Smooth muscle cell (in vitro differentiated cells): ENCODE results near the gene HSDL2. TPM values are rescaled to one million over a fixed set of nuclear protein-coding genes. Genes with fewer than 3 reads are reported as not detected.

ENCODE experiments used
- DNase-seq: peaks from one replicate; lab custom pipeline; 2025; ENCODE audit not compliant: unreplicated experiment; lab: John Stamatoyannopoulos, UW
- H2AFZ ChIP-seq: fragments of 200-600 bp; sonication (generic); 2 replicates; pipeline ENCODE4 v1.6.0; 2016; ENCODE audit warnings: antibody characterized with exemption, low read depth, mild to moderate bottlenecking
- H3F3A ChIP-seq: fragments of 200-600 bp; sonication (generic); 2 replicates; pipeline ENCODE4 v1.6.0; 2017; ENCODE audit warnings: antibody characterized with exemption, low read depth
- H3K27ac ChIP-seq: fragments of 200-600 bp; sonication (generic); 2 replicates; pipeline ENCODE4 v1.5.1; 2016; ENCODE audit warnings: low read depth, mild to moderate bottlenecking
- H3K27me3 ChIP-seq: fragments of 200-600 bp; sonication (generic); 2 replicates; pipeline ENCODE4 v1.6.1; 2016; ENCODE audit warnings: low read depth, mild to moderate bottlenecking
- H3K36me3 ChIP-seq: fragments of 200-600 bp; sonication (generic); 2 replicates; pipeline ENCODE4 v1.5.1; 2016; ENCODE audit warnings: low read depth
- H3K4me1 ChIP-seq: fragments of 200-600 bp; sonication (generic); 2 replicates; pipeline ENCODE4 v1.5.1; 2016; ENCODE audit warnings: low read depth
- H3K4me2 ChIP-seq: fragments of 200-600 bp; sonication (generic); 2 replicates; pipeline ENCODE4 v1.6.0; 2016; ENCODE audit warnings: mild to moderate bottlenecking
- H3K4me3 ChIP-seq: fragments of 200-600 bp; sonication (generic); 2 replicates; pipeline ENCODE4 v1.5.1; 2016; ENCODE audit warnings: mild to moderate bottlenecking
- H3K79me2 ChIP-seq: fragments of 200-600 bp; sonication (generic); 2 replicates; pipeline ENCODE4 v1.6.0; 2016; ENCODE audit warnings: low read depth, mild to moderate bottlenecking
- H3K9ac ChIP-seq: fragments of 200-600 bp; sonication (generic); 2 replicates; pipeline ENCODE4 v1.6.0; 2016; ENCODE audit warnings: low read depth
- H3K9me3 ChIP-seq: fragments of 200-600 bp; sonication (generic); replicated peaks from 2 replicates; pipeline ENCODE4 v1.5.1; 2016; ENCODE audit warnings: low read depth
- H4K20me1 ChIP-seq: fragments of 200-600 bp; sonication (generic); 2 replicates; pipeline ENCODE4 v1.6.0; 2016; ENCODE audit warnings: low read depth
- WGBS: methylation state at CpG from one replicate; pipeline ENCODE4 v1.1.7; 2016; ENCODE audit warnings: low lambda C conversion rate; 5-methylcytosine and 5-hydroxymethylcytosine counted together
- polyA plus RNA-seq: library from polyadenylated mRNA; unstranded; fragments of >200 nt; fragmentation: Nextera tagmentation; extraction: Ambion mirVana; gene quantifications from 2 replicates; pipeline ENCODE4 v1.2.1, GENCODE V29; 2016
- total RNA-seq: library from RNA; depleted of rRNA; stranded (reverse); fragments of >200 nt; gene quantifications from 2 replicates; pipeline ENCODE4 v1.2.3, GENCODE V29; 2014
- TF ChIP-seq, protein P1 (sequence below): fragments of 200-600 bp; sonication (generic); IDR thresholded peaks from 2 replicates; pipeline ENCODE4 v1.5.1; 2017; ENCODE audit warnings: borderline replicate concordance, mild to moderate bottlenecking, antibody characterized with exemption; ENCODE audit not compliant: insufficient read depth, poor library complexity, severe bottlenecking

HSDL2 gene
- total and polyA plus RNA-seq, 2 experiments from 2014 or later: 8.7 to 18.7 TPM

DNA sequence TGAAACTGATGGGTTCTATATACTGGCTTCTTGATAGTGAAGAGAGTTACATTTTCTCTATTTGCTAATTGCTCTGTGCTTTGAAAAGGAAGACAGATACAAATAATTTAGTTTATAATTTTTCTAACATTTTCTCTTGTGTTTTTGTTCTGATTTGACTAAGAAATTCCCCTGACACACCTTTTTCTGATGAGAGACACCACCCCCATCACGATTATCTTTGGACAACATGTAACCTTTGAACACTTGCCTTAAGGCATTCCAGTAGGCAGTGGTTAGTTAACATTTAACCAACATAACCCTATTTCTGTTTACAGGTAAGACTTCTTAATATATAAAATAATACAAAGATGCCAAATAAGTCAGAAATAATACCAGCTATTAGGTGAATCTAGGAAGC lies 42.4 kb upstream of the HSDL2 start:
- no peak overlapping the region for H3K27ac ChIP-seq
- no peaks in the 10 kb centered on the region for H3K36me3 ChIP-seq
- TF ChIP-seq, protein P1, sequence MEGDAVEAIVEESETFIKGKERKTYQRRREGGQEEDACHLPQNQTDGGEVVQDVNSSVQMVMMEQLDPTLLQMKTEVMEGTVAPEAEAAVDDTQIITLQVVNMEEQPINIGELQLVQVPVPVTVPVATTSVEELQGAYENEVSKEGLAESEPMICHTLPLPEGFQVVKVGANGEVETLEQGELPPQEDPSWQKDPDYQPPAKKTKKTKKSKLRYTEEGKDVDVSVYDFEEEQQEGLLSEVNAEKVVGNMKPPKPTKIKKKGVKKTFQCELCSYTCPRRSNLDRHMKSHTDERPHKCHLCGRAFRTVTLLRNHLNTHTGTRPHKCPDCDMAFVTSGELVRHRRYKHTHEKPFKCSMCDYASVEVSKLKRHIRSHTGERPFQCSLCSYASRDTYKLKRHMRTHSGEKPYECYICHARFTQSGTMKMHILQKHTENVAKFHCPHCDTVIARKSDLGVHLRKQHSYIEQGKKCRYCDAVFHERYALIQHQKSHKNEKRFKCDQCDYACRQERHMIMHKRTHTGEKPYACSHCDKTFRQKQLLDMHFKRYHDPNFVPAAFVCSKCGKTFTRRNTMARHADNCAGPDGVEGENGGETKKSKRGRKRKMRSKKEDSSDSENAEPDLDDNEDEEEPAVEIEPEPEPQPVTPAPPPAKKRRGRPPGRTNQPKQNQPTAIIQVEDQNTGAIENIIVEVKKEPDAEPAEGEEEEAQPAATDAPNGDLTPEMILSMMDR: no peak
- DNase-seq: no peak
- no peak overlapping the region for H3K4me2 ChIP-seq
- H3K27me3 ChIP-seq: no peaks in the 10 kb centered on the region
- no peak overlapping the region for H3K9ac ChIP-seq
- peaks cover 4% of the 10 kb centered on the region for H3F3A ChIP-seq
- no peak overlapping the region for H3K4me3 ChIP-seq
- H4K20me1 ChIP-seq: no peaks in the 10 kb centered on the region
- peaks cover 9% of the 10 kb centered on the region for H3K4me1 ChIP-seq
- no peaks in the 10 kb centered on the region for H3K9me3 ChIP-seq
- H3K79me2 ChIP-seq: peaks cover 2% of the 10 kb centered on the region
- 61% methylated on average over 1 of the region's 1 CpG for WGBS
- H2AFZ ChIP-seq: no peak overlapping the region

- WGBS: 10% methylated on average over 3 of the region's 3 CpGs
- no peak overlapping the region for H3K9ac ChIP-seq
- H3K9me3 ChIP-seq: no peaks in the 10 kb centered on the region
- peak overlapping the region; percentile 23 for H3K4me2 ChIP-seq
- TF ChIP-seq, protein P1: no peak
- H3F3A ChIP-seq: peaks cover 4% of the 10 kb centered on the region
- H3K36me3 ChIP-seq: no peaks in the 10 kb centered on the region
- no peaks in the 10 kb centered on the region for H3K27me3 ChIP-seq
- DNase-seq: no peak
- H3K4me3 ChIP-seq: no peak overlapping the region
- H3K79me2 ChIP-seq: no peaks in the 10 kb centered on the region
- H2AFZ ChIP-seq: no peak overlapping the region
- H4K20me1 ChIP-seq: no peaks in the 10 kb centered on the region
- peak overlapping the region; percentile 58 for H3K27ac ChIP-seq
- H3K4me1 ChIP-seq: peaks cover 9% of the 10 kb centered on the region
Measured at GRCh38 chr9:112338561-112338960, 41.3 kb upstream of the HSDL2 start.

GRCh38 chr9:112339886-112340285 lies 40.0 kb upstream of the HSDL2 start:
- WGBS: 98% methylated on average over 3 of the region's 3 CpGs
- TF ChIP-seq, protein P1: no peak
- no peak overlapping the region for H3K27ac ChIP-seq
- H3K9ac ChIP-seq: no peak overlapping the region
- no peaks in the 10 kb centered on the region for H3F3A ChIP-seq
- H3K4me1 ChIP-seq: no peaks in the 10 kb centered on the region
- no peaks in the 10 kb centered on the region for H3K36me3 ChIP-seq
- H2AFZ ChIP-seq: no peak overlapping the region
- no peaks in the 10 kb centered on the region for H4K20me1 ChIP-seq
- DNase-seq: no peak
- H3K27me3 ChIP-seq: no peaks in the 10 kb centered on the region
- H3K9me3 ChIP-seq: no peaks in the 10 kb centered on the region
- no peak overlapping the region for H3K4me2 ChIP-seq
- no peak overlapping the region for H3K4me3 ChIP-seq
- no peaks in the 10 kb centered on the region for H3K79me2 ChIP-seq

- Histone ChIP-seq H3K4me2 (no peak overlapping the region), H3K9me3 (no peaks in the 10 kb centered on the region), H3K27ac (no peak overlapping the region), H3K79me2 (no peaks in the 10 kb centered on the region), H3K36me3 (no peaks in the 10 kb centered on the region), H2AFZ (no peak overlapping the region), H4K20me1 (no peaks in the 10 kb centered on the region), H3K4me3 (no peak overlapping the region), H3K4me1 (no peaks in the 10 kb centered on the region), H3K27me3 (no peaks in the 10 kb centered on the region), H3K9ac (no peak overlapping the region), H3F3A (no peaks in the 10 kb centered on the region)
- TF ChIP-seq, protein P1: no peak
- no peak for DNase-seq
Measured at GRCh38 chr9:112341730-112342129, 38.2 kb upstream of the HSDL2 start.
